Mucosa of rectum (tissue), 2 donors: ENCODE data around the gene ZC3H12C.

Experiments used
- H3K27ac ChIP-seq, 2 donors: one replicate each; pipeline ENCODE4 v1.7.0; 2013; ENCODE audit warnings: inconsistent platforms in 2 of 2, low read depth in 2 of 2, low read length in 2 of 2
- H3K27me3 ChIP-seq, 2 donors: one replicate each; pipeline ENCODE4 v1.7.0; 2013; ENCODE audit warnings: low read length in 2 of 2; ENCODE audit not compliant: control insufficient read depth in 2 of 2, insufficient read depth in 2 of 2
- H3K36me3 ChIP-seq, 2 donors: one replicate each; pipeline ENCODE4 v1.7.0; 2013; ENCODE audit warnings: low read length in 2 of 2; ENCODE audit not compliant: control insufficient read depth in 2 of 2, insufficient read depth in 2 of 2
- H3K4me1 ChIP-seq, 2 donors: one replicate each; pipeline ENCODE4 v1.7.0; 2013; ENCODE audit warnings: low read length in 2 of 2, mild to moderate bottlenecking in 1 of 2; ENCODE audit not compliant: control insufficient read depth in 2 of 2, insufficient read depth in 2 of 2
- H3K4me3 ChIP-seq, 2 donors: one replicate each; pipeline ENCODE4 v1.7.0; 2013; ENCODE audit warnings: low read length in 2 of 2
- H3K9ac ChIP-seq, 2 donors: one replicate each; pipeline ENCODE4 v1.7.0; 2013; ENCODE audit warnings: low read length in 2 of 2, low read depth in 1 of 2, mild to moderate bottlenecking in 1 of 2
- H3K9me3 ChIP-seq, 2 donors: one replicate each; pipeline ENCODE4 v1.7.0; 2013; ENCODE audit warnings: low read length in 2 of 2; ENCODE audit not compliant: control insufficient read depth in 2 of 2
- donor health status: healthy.
- donor health status: Normal muscosa, but diverticular disease.

The ZC3H12C gene

GRCh38 chr11:110096496-110096895 lies 3.3 kb downstream of the ZC3H12C start:
- H3K27me3 ChIP-seq: no peaks in the 10 kb centered on the region
- no peak overlapping the region for H3K4me3 ChIP-seq
- no peak overlapping the region for H3K27ac ChIP-seq
- no peak overlapping the region for H3K9ac ChIP-seq
- H3K36me3 ChIP-seq: no peaks in the 10 kb centered on the region
- H3K9me3 ChIP-seq: no peaks in the 10 kb centered on the region
- peaks cover 4 to 15% of the 10 kb centered on the region in 2 donors for H3K4me1 ChIP-seq

- Histone ChIP-seq H3K27ac (no peak overlapping the region), H3K9me3 (no peaks in the 10 kb centered on the region), H3K36me3 (no peaks in the 10 kb centered on the region), H3K9ac (no peak overlapping the region), H3K4me1 (peaks cover 0 to 10% of the 10 kb centered on the region in 2 donors), H3K4me3 (no peak overlapping the region), H3K27me3 (no peaks in the 10 kb centered on the region)
Measured at GRCh38 chr11:110097459-110098012, 4.3 kb downstream of the ZC3H12C start.

- Histone ChIP-seq H3K27ac (no peak overlapping the region), H3K9me3 (no peaks in the 10 kb centered on the region), H3K9ac (no peak overlapping the region), H3K4me1 (peaks cover 0 to 10% of the 10 kb centered on the region in 2 donors), H3K27me3 (no peaks in the 10 kb centered on the region), H3K36me3 (no peaks in the 10 kb centered on the region), H3K4me3 (no peak overlapping the region)
Measured at GRCh38 chr11:110098645-110099044, 5.5 kb downstream of the ZC3H12C start.

GRCh38 chr11:110100476-110101240 lies 7.5 kb downstream of the ZC3H12C start:
- no peaks in the 10 kb centered on the region for H3K27me3 ChIP-seq
- no peak overlapping the region for H3K9ac ChIP-seq
- H3K4me3 ChIP-seq: no peak overlapping the region
- no peaks in the 10 kb centered on the region for H3K36me3 ChIP-seq
- peaks cover 0 to 6% of the 10 kb centered on the region in 2 donors for H3K4me1 ChIP-seq
- H3K9me3 ChIP-seq: no peaks in the 10 kb centered on the region
- H3K27ac ChIP-seq: no peak overlapping the region

- H3K9me3 ChIP-seq: no peaks in the 10 kb centered on the region
- no peaks in the 10 kb centered on the region for H3K36me3 ChIP-seq
- no peaks in the 10 kb centered on the region for H3K4me1 ChIP-seq
- H3K9ac ChIP-seq: no peak overlapping the region
- H3K27ac ChIP-seq: no peak overlapping the region
- H3K4me3 ChIP-seq: no peak overlapping the region
- no peaks in the 10 kb centered on the region for H3K27me3 ChIP-seq
Measured at GRCh38 chr11:110106713-110107274, 13.6 kb downstream of the ZC3H12C start.

- Histone ChIP-seq H3K27me3 (no peaks in the 10 kb centered on the region), H3K27ac (no peak overlapping the region), H3K36me3 (no peaks in the 10 kb centered on the region), H3K9me3 (no peaks in the 10 kb centered on the region), H3K9ac (no peak overlapping the region), H3K4me3 (no peak overlapping the region), H3K4me1 (no peaks in the 10 kb centered on the region)
Measured at GRCh38 chr11:110110854-110111253, 17.7 kb downstream of the ZC3H12C start.

GRCh38 chr11:110112457-110112856 lies 19.3 kb downstream of the ZC3H12C start:
- H3K9ac ChIP-seq: no peak overlapping the region
- no peaks in the 10 kb centered on the region for H3K36me3 ChIP-seq
- no peak overlapping the region for H3K4me3 ChIP-seq
- H3K4me1 ChIP-seq: no peaks in the 10 kb centered on the region
- H3K27me3 ChIP-seq: no peaks in the 10 kb centered on the region
- no peaks in the 10 kb centered on the region for H3K9me3 ChIP-seq
- no peak overlapping the region for H3K27ac ChIP-seq

GRCh38 chr11:110113505-110113904 lies 20.3 kb downstream of the ZC3H12C start:
- Histone ChIP-seq H3K4me1 (no peaks in the 10 kb centered on the region), H3K4me3 (no peak overlapping the region), H3K27me3 (no peaks in the 10 kb centered on the region), H3K9ac (no peak overlapping the region), H3K9me3 (no peaks in the 10 kb centered on the region), H3K27ac (no peak overlapping the region), H3K36me3 (no peaks in the 10 kb centered on the region)

GRCh38 chr11:110113973-110114372 lies 20.8 kb downstream of the ZC3H12C start:
- Histone ChIP-seq H3K27me3 (no peaks in the 10 kb centered on the region), H3K4me1 (no peaks in the 10 kb centered on the region), H3K9me3 (no peaks in the 10 kb centered on the region), H3K9ac (no peak overlapping the region), H3K27ac (no peak overlapping the region), H3K4me3 (no peak overlapping the region), H3K36me3 (no peaks in the 10 kb centered on the region)

- H3K9me3 ChIP-seq: no peaks in the 10 kb centered on the region
- no peaks in the 10 kb centered on the region for H3K36me3 ChIP-seq
- H3K9ac ChIP-seq: no peak overlapping the region
- H3K4me3 ChIP-seq: no peak overlapping the region
- H3K27me3 ChIP-seq: no peaks in the 10 kb centered on the region
- peaks cover 0 to 2% of the 10 kb centered on the region in 2 donors for H3K4me1 ChIP-seq
- H3K27ac ChIP-seq: no peak overlapping the region
Measured at GRCh38 chr11:110119317-110119716, 26.1 kb downstream of the ZC3H12C start.
